Measurements from ENCODE around the gene MBP. TPM values are rescaled to one million over a fixed set of nuclear protein-coding genes. Genes with fewer than 3 reads are reported as not detected.

The MBP gene
- total RNA-seq, 1 experiment from 2014 or later, result not detected

- DNase-seq (ENCODE audit: low spot score), result no peak
- peaks cover 11% of the 10 kb centered on the region for H3K27me3 ChIP-seq (replicated peaks; ENCODE audit: insufficient read depth, low read depth, low read length, poor library complexity)
- intact Hi-C loops (cut with micrococcal nuclease; ENCODE audit: unreplicated experiment), result no loop called here
- no peaks in the 10 kb centered on the region for H3K36me3 ChIP-seq (ENCODE audit: insufficient read depth, low read length, poor library complexity, severe bottlenecking)
- H3K4me3 ChIP-seq (ENCODE audit: low read depth, low read length, poor library complexity, severe bottlenecking), result no peak overlapping the region
- H3K27ac ChIP-seq (ENCODE audit: low read depth, low read length, poor library complexity, severe bottlenecking), result no peak overlapping the region
- TF ChIP-seq CTCF (conservative IDR thresholded peaks at IDR 0.05; ENCODE audit: low read depth, low read length) (no peak), EZH2 (IDR thresholded peaks at IDR 0.05; ENCODE audit: borderline replicate concordance, low read depth, low read length, poor library complexity, severe bottlenecking) (no peak)
- POLR2A ChIA-PET (ENCODE audit: low non-redundant PET), result no interaction called here
- no TSS peak for BruUV-seq (replicated peaks)
- CTCF ChIA-PET, result no interaction called here
- H3K4me1 ChIP-seq (ENCODE audit: insufficient read depth, low read length, poor library complexity, severe bottlenecking), result no peaks in the 10 kb centered on the region
- no peaks in the 10 kb centered on the region for H3K9me3 ChIP-seq (ENCODE audit: low read depth, low read length, poor library complexity, severe bottlenecking)
Measured at GRCh38 chr18:77012806-77013541, 119.6 kb downstream of the MBP start.

GRCh38 chr18:77012120-77012519, 120.5 kb downstream of the MBP start:
- ChIA-PET POLR2A (ENCODE audit: low non-redundant PET) (no interaction called here), CTCF (no interaction called here)
- intact Hi-C loops (cut with micrococcal nuclease; ENCODE audit: unreplicated experiment), result no loop called here
- DNase-seq (ENCODE audit: low spot score), result no peak
- Histone ChIP-seq H3K4me3 (ENCODE audit: low read depth, low read length, poor library complexity, severe bottlenecking) (no peak overlapping the region), H3K27me3 (replicated peaks; ENCODE audit: insufficient read depth, low read depth, low read length, poor library complexity) (peaks cover 15% of the 10 kb centered on the region), H3K36me3 (ENCODE audit: insufficient read depth, low read length, poor library complexity, severe bottlenecking) (no peaks in the 10 kb centered on the region), H3K4me1 (ENCODE audit: insufficient read depth, low read length, poor library complexity, severe bottlenecking) (no peaks in the 10 kb centered on the region), H3K9me3 (ENCODE audit: low read depth, low read length, poor library complexity, severe bottlenecking) (no peaks in the 10 kb centered on the region), H3K27ac (ENCODE audit: low read depth, low read length, poor library complexity, severe bottlenecking) (no peak overlapping the region)
- TF ChIP-seq EZH2 (IDR thresholded peaks at IDR 0.05; ENCODE audit: borderline replicate concordance, low read depth, low read length, poor library complexity, severe bottlenecking) (no peak), CTCF (conservative IDR thresholded peaks at IDR 0.05; ENCODE audit: low read depth, low read length) (no peak)
- BruUV-seq (replicated peaks), result no TSS peak

GRCh38 chr18:77009675-77010074, 122.9 kb downstream of the MBP start:
- TF ChIP-seq EZH2 (IDR thresholded peaks at IDR 0.05; ENCODE audit: borderline replicate concordance, low read depth, low read length, poor library complexity, severe bottlenecking) (no peak), CTCF (conservative IDR thresholded peaks at IDR 0.05; ENCODE audit: low read depth, low read length) (no peak)
- Histone ChIP-seq H3K4me3 (ENCODE audit: low read depth, low read length, poor library complexity, severe bottlenecking) (no peak overlapping the region), H3K27me3 (replicated peaks; ENCODE audit: insufficient read depth, low read depth, low read length, poor library complexity) (peaks cover 34% of the 10 kb centered on the region), H3K36me3 (ENCODE audit: insufficient read depth, low read length, poor library complexity, severe bottlenecking) (no peaks in the 10 kb centered on the region), H3K4me1 (ENCODE audit: insufficient read depth, low read length, poor library complexity, severe bottlenecking) (no peaks in the 10 kb centered on the region), H3K27ac (ENCODE audit: low read depth, low read length, poor library complexity, severe bottlenecking) (no peak overlapping the region), H3K9me3 (ENCODE audit: low read depth, low read length, poor library complexity, severe bottlenecking) (no peaks in the 10 kb centered on the region)
- no peak for DNase-seq (ENCODE audit: low spot score)
- BruUV-seq (replicated peaks), result no TSS peak
- ChIA-PET POLR2A (ENCODE audit: low non-redundant PET) (no interaction called here), CTCF (no interaction called here)
- intact Hi-C loops (cut with micrococcal nuclease; ENCODE audit: unreplicated experiment), result no loop called here
